Suppressor macrophage treated with lipopolysaccharide for 1 hour (primary cell): Measurements from ENCODE around the gene HES5.

Source experiments
- DNase-seq, 3 donors: peaks; one replicate each; pipeline ENCODE4 v3.0.0-alpha.2; 2020 to 2022

Gene HES5

DNA sequence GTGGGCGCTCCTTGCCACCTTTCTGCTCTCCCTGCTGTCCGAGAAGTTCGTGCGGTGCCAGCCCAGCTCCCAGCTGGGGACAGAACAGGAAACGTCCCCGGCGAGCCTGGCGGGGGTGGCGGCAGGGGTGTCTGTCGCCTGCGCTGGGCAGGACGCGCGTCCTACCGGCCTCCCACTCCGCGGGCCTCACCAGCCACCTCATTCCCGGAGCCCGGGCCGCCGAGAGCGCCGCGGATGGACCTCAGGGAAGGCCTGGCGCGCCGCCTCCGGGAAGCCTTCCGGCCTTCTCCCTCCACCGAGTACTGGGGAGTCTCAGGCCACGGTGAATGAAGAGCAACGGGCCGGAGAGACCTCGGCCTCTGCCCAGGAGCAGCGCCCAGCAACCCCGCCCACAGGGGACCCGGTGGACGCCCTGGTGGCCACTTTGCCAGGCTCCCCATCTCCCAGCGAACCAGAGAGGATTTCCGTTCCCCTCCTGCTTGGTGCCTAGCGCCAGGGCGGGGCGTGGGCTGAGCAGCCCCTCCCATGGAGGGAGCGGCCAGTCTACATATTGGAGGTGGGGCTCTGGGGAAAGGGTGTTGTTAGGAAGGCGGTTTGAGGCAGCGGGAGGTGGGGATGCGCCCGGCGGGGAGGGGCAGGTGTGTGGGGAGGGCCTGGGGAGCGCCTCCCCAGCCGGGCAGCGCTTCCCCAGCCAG lies 16.6 kb upstream of the HES5 start:
- peak; percentile 86 to 94 (median 91) for DNase-seq

DNA sequence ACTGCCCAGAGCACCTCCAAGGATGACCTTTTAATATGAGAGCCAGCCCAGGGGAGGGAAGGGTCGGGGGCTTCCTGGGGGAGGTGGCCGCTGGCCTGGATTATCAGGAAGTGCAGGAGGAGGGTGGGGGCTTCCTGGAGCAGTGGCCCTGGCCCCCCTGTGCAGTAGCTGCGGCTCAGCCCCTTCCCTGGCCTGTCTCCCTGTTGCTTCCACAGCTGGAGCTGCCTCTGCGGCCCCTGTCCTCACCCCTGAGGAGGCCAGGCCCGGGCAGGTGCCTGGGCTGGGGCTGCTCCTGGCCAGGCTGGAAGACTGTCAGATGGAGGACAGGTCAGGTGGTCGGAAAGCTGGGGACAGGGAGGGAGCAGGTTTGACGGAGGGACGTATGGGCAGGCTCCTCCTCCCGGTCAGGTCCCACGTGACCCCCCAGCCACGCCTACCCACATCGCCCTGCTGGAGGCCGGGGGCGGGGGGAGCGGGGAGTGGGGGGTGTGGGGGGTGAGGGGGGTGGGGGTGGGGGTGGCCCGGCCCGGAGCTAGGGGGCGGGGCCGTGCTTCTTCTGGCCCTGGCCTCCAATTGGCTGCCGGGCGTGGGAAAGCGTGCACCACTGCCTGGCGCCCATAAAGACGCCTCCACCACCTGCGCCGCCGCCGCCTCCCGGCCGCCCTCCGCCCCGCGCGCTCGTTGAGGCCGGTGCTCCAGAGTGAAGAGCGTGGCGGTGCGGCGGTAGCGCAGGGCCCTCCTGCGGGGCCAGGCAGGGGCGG lies 15.9 kb upstream of the HES5 start:
- peak; percentile 74 to 94 (median 88) for DNase-seq

DNA sequence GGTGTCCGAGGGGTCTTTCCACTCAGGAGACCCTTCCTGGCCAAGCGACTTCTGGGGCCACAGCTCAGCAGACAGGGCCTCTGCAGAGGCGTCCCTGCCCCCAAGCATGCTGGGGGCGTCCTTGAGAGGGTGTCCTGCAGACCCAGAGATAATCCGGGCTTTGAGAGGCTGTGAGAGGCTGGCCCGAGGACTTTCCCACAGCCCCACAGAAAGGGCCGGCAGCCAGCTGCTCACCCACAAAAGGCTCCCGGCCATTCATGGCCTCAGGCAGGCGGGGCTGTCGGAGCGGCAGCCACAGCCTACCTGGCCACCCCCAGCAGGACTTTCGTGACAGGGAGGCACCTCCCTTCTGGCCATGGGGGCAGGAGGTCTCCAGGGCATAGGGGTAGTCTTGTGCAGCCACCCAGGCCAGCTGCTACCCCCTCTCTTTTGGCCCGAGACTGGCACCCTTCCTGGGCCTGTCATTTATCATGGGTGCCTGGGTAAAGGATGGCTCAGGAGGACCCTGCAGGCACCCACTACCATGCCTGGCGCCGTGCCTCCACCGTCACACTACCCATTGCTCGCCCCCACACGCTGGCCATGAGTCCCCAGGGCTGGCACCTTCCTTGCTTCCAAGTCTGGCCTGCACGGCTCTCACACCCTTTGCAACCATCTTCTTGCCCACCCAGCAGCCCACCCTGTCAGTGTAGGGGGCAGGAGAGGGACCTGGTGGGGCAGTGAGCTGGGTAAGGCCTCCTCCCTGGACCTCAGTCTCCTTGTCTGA lies 15.0 kb upstream of the HES5 start:
- DNase-seq = no peak

DNA sequence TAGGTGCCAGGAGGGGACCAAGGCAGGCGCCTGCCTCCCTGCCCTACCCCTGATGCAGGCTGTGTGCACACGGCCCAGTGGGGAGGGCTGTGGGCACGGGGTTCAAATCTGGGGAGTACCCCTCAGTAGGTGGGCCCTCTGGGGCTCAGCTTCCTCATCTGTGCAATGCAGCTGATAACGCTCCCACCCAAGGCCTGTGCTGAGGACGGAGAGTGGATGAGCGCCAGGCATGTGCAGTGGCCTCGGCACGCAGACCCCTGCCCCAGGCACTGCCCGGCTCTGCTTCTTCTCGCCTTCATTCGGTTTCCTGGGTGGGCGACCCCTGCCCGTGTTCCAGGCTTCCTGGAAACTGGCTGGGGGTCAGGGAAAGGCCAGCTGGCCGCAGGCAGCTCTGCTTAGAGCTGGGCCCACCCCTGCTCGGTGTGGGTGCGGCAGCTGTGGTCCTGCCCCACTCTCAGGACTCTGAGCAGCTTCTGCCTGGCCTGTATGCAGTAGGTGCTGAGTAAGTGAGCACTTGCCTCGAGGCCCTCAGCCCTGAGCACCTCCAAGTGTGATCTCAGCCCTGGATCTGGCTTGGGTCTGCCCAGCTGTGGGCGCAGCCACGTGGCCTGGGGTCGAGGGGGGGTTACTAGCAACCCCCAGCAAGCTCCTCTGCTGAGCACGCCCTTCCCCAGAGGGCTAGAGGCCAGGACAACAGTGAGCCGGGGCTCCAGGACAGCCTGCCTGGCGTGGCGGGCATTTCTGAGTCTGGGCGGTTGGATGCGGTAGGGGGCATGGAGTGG lies 14.2 kb upstream of the HES5 start:
- DNase-seq = no peak

DNA sequence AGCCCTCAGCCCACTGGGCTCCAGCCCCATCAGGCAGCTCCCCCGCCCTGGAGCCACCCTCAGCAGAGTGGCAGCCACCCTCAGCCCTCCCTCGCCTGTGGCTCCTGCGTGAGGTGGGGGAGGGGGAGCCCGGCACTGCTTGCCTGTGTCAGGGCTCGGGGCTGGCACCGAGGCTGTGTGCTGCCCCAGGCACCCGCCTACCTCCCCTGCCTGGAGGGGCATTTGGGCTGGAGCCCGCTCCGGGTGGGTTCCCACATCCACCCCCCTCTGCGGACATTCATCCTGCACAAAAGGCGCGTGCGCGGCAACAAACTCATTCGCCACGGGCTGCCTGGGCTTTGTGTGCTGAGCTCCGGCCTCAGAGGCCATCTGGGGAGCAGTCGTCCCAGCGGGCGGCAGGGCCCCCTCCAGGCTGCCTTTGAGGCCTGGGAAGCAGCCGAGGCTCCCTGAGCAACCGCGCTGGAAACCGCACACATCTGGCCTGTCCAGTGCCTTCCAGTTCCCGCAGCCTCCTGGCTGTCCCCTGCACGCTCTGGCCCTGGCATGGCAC lies 13.6 kb upstream of the HES5 start:
- no peak for DNase-seq

DNA sequence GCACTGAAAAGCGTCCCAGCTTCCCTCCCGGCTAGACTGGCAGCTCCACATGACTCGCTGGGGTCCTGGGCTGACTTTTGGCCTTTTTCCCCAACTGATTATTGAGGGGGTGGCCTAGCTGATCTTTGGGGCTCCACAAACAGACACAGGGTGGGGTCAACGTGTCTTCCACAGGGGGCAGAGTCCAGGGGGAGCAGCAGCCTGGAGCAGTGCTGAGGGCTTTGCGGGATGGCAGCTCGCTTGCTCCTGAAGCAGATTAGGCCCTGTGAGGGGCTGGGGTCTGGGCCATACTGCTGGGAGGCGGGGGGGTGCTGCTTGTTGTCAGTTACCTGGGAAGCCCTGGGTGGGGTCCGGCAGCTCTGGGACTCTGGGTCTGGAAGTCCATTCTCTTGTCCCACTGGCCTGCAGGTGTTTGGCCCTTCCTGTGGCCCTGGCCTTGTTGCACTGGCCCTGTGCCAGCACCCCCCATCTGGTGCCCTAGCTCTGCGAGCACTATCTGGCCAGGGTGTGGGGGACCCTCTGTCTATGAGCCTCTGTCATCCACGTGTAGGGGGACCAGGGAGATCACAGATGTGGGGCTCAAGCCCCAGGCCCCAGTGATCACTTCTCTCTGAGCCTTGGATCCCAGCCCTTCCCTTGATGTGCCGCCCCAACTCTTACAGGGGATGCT lies 12.3 kb upstream of the HES5 start:
- no peak for DNase-seq

DNA sequence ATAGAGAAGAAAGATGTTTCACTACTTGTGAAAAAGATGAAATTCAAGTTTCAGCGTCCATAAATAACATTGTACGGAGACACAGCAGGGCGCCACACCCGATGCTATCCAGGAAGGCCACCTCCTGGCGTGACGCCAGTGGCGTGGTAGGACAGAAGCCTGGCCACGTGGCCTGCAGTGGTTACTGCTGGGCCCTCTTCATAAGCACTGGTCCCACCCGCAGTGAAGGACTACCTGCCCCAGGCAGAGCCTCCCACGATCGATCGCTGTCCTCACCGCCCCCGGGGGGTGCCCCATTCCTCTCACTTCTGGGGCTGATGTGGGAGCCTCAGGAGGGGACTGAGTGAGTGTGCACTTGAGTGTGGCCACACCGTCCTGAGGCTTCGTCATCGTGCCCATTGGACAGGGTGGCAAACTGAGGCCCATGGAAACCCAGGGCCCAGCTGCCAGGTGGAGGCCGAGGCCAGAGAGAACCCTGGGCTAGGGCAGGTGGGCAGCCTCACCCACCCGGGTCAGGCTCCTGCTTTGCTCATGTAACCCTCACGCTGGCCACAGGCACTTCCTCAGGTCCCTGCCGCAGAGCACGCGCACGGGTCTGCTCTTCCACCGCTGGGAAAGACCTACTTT lies 11.7 kb upstream of the HES5 start:
- no peak for DNase-seq

DNA sequence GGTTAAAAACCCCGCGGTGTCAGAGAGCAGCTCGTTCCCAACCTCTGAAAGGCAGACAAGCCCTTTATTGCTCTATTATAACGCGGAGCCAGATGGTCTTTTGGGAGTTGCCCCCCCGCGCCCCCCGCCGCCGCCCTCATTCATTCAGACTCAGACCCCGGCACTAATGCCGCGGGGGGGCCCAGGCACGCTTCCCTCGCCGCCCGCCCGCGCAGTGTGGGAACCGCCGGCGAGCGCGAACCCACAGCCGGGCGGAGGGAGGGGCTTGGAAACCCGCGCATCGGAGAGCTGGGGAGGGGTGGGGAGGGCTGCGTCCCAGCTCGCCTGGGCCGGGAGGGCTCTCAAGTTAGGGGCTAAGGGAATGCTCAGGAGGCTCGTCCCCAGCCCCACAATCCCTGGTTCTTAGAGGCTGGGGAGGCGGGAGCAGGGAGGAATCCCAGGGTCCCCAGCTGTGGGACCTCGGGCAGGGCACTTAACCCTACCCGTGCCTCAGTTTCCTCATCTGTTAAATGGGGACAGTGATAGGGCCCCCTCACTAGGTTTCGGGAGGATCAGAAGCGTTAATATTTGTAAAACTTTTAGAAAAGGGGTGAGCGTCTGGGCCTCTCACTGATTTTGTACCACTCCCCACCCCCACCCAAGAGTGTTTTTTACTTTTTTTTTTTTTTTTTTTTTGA lies 10.9 kb upstream of the HES5 start:
- DNase-seq = no peak

DNA sequence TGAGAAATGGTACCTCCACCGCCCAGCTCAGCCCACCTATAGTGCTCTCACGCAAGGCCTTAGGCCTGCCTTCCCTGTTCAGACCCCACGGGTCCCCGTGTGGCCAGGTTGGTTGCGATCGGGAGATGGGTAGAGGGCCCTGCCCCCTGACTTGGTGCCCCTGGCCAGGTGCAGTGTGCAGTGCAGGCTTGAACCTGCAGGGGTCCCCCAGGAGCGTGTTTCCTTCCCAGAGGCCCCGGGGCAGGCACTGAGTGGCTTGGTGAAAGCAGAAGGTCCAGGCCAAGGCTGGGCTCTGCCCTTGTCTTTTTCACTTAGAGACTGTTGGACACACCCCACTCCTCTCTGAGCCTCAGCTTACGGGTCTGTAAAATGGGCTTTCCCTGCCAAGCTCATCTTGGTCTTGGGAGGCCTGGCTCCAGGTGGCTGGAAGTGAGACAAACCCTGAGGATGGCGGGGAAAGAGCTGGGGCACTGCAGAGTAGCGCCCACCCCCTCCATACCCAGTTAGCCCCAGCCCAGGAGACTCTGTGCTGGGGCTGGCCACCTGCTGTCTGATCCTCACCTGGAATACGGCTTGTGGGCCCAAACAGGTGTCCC lies 9.3 kb upstream of the HES5 start:
- DNase-seq = peak; percentile 6 to 48 (median 18)

DNA sequence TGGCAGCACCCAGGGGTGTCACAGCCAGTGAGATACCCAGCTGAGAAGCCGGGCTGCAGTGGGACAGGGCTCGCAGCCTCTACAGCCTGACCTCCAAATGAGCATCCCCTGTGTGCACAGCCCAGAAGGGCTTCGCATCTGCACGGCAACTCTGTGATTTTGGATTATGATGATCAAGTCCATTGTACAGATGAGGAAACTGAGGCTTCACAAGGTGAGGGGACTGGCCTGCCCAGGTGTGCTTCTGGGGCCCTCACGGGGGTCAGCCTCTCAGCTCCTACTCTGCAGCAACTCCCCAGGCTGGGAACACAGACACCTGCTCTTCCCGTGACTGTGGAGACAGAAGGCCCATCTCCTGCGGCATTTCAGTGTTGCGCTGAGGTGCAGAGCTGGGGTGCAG lies 8.8 kb upstream of the HES5 start:
- no peak for DNase-seq

DNA sequence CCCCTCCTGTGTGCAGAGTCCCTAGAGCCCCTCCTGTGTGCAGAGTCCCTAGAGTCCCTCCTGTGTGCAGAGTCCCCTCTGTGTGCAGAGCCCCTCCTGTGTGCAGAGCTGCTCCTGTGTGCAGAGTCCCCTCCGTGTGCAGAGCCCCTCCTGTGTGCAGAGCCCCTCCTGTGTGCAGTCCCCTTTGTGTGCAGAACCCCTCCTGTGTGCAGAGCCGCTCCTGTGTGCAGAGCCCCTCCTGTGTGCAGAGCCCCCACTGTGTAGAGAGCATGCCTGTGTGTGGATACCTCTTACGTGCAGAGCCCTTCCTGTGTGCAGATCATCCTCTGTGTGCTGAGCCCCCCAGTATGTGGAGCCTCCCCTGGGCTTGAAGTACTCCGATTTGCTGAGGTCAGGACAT lies 8.3 kb upstream of the HES5 start:
- DNase-seq = no peak

DNA sequence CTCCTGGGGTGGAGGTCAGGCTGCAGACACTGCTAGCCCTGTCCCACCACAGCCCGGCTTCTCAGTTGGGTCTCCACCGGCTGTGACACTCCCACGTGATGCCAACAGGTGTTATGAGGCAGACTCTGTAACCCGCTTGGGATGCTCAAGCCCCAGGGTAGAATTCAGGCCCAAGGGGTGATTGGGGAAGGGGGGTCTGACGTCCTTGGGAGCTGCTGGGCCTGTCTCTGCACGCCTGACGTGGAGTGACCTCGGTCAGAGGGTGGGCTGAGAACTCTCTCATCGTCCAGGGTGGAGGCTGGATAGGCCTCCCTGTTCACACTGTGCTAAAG lies 7.7 kb upstream of the HES5 start:
- no peak for DNase-seq

DNA sequence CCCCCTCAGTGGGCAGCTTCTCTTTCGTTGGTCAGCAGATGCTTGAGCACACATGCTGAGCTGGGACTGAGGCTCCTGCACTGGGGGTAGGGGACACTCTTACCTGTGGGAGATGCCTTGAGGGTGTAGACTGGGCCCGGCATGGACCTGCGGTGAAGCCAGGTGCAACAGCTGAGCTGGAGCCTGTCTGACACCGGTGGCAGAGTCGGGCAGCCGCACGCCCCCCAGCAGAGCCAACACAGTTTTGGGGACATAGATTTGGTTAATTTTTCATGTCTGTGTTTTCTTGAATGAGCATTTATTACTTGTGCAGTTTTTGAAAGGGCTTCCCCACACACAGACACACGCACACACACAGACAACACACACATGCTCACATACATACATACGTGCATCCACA lies 5.9 kb upstream of the HES5 start:
- DNase-seq = no peak

DNA sequence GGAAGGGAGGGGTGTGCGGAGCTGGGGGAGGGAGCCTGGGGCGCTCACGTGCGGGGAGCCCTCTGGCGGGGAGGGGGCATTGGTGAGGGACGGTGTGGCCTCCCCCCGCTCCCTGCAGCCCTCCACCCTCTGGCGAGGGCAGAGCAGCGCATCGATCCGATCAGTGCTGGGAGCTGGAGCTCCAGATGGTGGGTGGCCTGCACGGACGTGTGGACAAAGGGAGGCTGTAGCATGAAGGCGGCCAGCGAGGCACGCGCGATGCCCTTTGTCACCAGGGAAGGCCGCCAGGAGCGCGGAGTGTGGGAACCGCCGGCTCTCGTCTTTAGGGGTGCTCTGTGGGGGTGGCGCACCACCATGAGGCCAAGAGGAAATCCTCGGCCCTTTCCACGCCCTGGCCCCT lies 5.4 kb upstream of the HES5 start:
- no peak for DNase-seq

DNA sequence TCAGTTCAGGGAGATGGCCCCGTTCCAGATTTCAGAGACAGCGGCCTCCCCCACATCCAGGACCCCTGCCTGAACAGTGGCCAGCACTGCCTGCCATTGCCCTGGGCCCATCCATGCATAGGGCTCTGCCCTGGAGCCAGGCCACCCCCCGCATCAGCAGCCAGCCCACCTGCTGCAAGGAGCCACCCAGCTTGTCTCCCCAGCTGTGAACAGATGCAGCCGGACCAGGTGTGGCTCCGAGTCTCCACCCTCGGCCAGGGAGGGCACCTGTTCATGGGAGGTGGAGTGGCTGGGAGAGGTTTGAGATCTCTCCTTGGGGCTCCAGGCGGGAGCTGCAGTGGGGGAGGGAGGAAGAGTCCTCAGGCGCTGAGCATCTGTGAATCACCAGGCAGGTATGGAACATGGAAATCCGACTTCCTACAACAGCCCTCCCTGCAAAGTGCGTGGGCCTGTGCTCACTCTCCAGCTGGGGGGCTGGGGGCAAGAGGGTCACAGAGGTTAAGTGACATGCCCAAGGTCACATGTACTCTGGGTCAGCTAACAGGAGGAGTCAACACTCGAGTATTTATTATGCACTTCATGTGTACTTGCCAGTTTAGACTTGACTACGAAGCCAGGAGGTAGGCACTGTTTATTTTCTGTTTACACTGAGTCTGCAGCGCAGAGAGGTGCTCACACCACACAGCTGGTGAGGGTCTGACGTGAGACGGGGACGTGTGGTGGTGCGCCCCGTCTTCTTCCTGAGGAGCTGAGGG lies 4.8 kb upstream of the HES5 start:
- no peak for DNase-seq

DNA sequence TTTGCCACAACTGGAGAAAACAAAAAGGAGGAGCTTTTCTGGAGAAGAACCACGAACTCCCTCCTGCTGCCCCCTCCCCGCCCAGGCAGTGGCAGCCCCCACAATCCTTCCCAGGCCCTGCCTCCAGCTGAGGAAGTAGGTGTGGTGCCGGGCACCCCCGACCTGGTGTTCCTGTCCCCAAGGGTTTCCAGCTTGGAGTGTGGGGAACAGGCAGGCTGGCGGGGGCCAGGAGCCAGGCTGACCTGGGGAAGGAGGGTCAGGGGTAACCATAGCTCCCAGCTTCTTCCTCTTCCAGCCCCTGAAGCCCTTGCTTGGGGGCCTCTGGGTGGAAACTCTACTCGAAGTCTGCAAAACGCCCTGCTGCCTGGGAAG lies 4.2 kb upstream of the HES5 start:
- DNase-seq = no peak

DNA sequence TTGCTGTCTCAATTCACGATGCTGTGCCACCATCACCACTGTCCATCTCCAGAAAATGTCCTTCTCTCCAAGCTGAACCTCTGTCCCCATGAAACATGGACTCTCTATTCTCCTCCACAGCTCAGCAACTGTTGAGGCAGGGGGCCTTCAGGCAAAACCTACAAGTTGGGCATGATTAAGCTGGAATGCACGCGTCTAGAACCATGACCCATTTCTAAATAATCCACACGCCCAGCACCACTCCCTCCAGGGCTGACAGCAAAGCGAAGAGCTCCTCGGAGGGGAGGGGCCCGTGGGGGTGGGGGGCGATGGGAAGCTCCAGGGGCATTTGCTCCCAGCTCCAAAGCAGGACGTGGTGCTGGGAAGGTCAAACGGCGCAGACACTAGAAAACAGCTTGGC lies 3.3 kb upstream of the HES5 start:
- DNase-seq = no peak

DNA sequence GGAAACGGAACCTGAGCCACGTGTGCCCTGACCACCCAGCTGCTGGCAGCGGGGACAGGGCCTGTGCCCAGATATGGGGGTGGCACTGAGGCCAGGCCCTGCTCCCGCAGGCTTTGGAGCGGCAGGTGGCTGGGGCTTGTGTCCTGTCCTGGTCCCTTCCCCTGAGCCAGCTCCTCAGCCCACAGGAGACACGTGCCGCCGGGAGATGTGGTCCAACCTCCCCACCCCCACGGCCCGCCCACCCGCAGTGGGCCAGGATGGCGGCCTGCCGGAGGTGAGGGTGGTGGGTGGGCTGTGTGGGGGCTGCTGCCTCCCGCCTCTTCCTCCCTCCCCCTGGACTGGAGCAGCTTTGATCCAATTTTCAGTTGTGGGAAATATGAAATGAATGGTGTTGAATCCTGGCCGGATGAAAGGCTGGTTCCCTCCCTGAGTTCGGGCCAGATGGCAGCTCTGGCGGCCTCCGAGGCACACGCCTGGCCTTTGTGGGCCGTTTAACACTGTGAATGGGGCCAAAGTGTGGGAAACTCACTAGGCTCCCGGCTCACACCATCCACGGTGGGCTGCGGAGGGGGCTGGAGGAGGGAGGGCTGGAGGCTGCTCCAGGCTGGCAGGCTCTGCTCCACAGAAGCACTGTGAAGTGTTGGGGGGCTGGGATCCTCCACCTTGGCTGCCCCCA lies 2.6 kb upstream of the HES5 start:
- no peak for DNase-seq

DNA sequence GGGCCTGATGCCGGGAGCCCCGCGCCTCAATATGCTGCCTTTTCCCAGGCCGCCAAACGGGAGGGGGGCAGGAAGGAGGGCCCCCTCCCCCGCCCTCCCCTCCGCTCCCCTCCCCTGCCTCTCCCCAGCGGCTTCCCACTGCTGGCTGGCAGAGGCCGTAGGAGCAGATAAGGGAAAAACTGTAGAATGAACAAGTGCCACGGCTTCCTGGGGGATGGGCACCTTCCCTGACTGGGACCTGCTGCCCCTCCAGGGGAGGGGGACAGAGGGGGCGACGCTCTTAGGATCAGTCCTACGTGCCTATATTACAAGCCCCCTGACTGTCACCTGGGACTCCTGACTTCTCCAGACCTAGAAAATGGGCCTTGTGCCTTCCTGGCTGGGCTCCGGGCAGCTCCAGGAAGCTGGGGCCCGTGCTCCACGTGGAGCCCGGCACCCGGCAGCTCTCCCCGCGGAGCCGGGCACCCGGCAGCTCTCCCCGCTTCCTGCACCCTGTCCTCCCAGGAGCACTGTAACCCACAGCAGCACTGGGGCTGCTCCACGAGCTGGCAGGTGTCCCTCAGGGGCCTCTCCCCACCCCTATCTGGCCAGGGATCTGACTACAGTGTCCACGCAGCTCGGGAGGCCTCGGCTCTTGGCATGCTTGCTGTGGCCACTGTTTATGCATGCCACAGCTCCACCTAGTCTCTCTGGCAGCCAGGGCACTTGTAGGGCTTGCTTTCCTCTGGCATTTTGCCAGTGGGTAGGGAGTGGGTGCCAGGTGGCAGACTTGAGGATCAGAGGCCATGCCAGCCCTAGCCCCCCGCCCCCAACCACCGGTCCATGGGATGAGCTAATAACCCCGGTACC lies 674 bp upstream of the HES5 start:
- no peak for DNase-seq
